ENCODE measurements around the gene KLHL22.

GRCh38 chr22:20424932-20425565 lies 70.5 kb downstream of the KLHL22 start:
- no peak for TF ChIP-seq TSHZ2 (CRISPR knock-in tag; IDR thresholded peaks at IDR 0.05)
- no peak for TF ChIP-seq CREB5 (CRISPR knock-in tag; IDR thresholded peaks at IDR 0.05; ENCODE audit: low read depth)
- TF ChIP-seq SNAI2 (CRISPR knock-in tag; IDR thresholded peaks at IDR 0.05): no peak
- no peak for TF ChIP-seq PPARA (CRISPR knock-in tag; IDR thresholded peaks at IDR 0.05; ENCODE audit: borderline replicate concordance)
- TF ChIP-seq ARNTL (CRISPR knock-in tag; IDR thresholded peaks at IDR 0.05; ENCODE audit: borderline replicate concordance, low read depth): no peak
- no peak for TF ChIP-seq PATZ1 (CRISPR knock-in tag; IDR thresholded peaks at IDR 0.05; ENCODE audit: borderline replicate concordance)
- no peak for TF ChIP-seq ZFP30 (CRISPR knock-in tag; IDR thresholded peaks at IDR 0.05)
- no peak for TF ChIP-seq RARB (CRISPR knock-in tag; IDR thresholded peaks at IDR 0.05)
- no peak for TF ChIP-seq POU6F1 (CRISPR knock-in tag; IDR thresholded peaks at IDR 0.05; ENCODE audit: borderline replicate concordance, low read depth)
- no peak for TF ChIP-seq ZNF8 (CRISPR knock-in tag; IDR thresholded peaks at IDR 0.05)
- TF ChIP-seq ZNF70 (CRISPR knock-in tag; IDR thresholded peaks at IDR 0.05): no peak
